GDM1 (cell line): ENCODE measurements around the gene CLASRP.
"Not testable (repeated sequence)": the region's sequence is repeated elsewhere in the genome, so short reads cannot be mapped to it uniquely, and the experiment has no call there.

Experiments
- DNase-seq: peaks from one replicate; lab custom pipeline; 2025; lab: John Stamatoyannopoulos, UW

CLASRP gene

DNA sequence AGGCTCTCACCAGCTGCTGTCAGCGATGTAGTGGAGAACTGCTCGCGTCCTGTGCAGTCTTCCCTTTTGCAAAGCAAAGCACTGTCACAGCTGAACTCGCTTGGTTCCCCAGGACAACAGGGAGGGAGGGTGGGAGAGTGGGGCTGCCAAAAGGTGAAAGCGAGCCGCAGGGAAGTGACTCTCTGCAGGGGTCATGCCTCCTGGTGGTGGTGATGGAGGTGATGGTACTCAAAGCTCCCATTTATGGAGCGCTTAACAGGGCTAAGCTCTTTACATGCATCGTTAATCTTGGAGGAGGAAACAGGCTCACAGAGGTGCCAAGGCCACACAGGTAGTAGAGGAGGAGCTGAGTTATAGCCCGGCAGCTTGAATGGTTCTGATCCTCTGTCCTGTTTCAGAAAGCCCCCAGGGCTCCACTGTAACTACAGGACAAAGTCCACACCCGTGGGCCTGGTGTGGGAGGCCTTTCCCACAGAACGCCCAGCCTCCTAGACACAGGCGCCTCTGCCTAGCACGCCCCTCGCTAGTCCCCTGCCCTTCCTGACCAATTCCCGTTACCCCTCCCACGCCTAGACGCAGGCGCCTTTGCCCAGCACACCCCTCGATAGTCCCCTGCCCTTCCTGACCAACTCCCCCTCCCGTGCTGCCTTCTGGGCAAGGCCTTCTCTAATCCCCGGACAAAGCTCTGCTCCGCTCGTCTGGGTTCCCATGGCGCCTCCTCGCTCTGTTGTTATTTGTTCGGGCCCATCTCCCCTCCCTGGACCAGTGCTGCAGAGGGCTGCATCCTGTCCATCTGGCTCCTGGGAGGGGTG, 64.9 kb downstream of the CLASRP start:
- DNase-seq = no peak

- no peak for DNase-seq
These were observed 66.0 kb downstream of the CLASRP start for GRCh38 chr19:45104658-45105349.

DNA sequence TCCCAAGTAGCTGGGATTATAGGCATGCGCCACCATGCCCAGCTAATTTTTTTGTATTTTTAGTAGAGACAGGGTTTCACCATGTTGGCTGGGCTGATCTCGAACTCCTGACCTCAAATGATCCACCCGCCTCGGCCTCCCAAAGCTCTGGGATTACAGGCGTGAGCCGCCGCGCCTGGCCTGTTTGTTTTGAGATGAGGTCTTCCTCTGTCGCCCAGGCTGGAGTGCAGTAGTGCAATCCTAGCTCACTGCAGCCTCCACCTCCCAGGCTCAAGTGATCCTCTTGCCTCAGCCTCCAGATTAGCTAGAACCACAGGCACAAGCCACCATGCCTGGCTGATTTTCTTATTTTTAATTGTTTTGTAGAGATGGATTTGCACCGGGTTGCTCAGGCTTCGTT, 67.5 kb downstream of the CLASRP start:
- DNase-seq = not testable (repeated sequence)

- no peak for DNase-seq
These were observed 68.8 kb downstream of the CLASRP start for GRCh38 chr19:45107621-45108150.

DNA sequence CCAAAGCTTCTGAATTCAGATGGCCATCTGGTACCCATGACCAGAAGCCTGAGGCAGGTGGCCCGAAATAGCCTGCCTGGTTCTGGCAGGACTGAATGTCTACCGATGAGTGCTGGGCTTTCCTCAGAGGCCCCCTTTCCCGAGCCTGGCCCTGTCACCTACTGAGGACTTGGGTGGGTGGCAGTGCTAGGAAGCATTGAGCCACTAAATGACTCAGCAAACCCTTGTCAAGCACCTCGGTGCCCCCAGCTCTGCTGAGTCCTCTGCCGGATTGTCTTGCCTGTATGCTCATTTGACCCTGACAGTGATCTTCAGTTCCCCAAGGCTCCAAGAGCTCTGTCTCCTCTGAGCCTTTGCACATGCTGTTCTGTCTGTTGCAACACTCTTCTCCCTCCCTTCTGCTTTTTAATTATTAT, 72.0 kb downstream of the CLASRP start:
- DNase-seq = no peak

DNA sequence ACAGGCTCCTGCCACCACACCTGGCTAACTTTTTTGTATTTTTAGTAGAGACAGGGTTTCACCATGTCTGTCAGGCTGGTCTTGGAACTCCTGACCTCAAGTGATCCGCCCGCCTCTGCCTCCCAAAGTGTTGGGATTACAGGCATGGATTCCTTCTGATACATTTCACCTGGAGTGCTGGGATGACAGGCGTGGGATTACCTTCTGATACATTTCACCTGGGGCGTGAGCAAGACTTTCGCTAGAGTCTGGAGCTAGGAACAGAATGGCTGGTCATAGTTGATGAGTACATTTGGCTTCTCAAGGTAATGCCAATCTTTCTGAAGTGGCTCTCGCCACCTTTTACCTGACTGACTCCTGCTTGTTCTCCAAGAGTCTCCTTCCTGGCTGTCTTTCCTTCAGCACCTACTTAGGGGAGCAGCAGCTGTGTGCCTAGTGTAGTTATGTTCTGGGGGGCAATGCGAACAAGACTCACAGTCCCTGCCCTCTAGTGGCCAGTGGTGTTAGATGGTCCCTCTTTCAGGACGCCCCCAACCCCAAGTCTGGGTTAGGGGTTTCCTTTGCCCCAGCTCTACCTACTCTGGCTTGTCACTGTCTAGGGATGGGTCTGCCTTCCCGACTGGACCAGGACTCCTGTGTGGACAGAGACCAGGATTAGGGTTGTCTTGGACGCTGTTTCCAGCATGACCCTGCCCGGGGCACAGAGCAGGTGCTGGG, 73.4 kb downstream of the CLASRP start:
- no peak for DNase-seq

GRCh38 chr19:45113628-45114027, 74.8 kb downstream of the CLASRP start:
- DNase-seq = no peak

GRCh38 chr19:45114116-45114515, 75.3 kb downstream of the CLASRP start:
- no peak for DNase-seq

DNA sequence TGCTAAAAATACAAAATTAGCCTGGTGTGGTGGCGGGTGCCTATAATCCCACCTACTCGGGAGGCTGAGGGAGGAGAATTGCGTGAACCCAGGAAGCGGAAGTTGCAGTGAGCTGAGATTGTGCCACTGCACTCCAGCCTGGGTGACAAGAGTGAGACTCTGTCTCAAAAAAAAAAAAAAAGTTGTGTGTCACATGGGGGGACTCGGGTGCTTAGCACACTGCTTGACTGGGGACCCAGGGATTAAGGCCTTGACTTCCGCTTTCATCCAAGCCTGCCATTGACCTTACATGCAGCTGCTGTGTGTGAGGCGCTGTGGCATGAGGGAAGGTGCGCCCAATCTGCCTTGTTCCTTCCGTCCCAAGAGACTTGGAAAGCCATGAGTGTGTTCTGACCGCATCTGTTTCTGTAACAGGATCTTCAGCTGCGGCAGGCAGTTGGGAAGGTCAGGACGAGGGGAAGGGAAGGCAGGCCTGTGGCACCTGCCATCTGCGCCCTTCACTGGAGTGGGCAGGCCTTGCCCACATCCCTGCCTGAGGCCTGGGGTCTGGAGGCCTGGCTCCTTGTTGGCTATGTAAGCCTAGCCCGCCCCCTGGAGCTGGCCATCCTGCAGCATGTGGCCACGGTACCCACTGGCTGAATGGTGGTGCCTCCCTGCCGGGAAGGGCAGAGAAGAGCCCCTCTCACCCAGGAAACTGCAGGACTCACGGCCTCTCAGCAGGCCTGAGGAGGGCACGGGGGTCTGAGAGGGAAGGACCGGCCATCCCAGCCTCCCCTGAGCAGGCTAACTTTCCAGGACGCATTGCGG, 77.2 kb downstream of the CLASRP start:
- DNase-seq = no peak

DNA sequence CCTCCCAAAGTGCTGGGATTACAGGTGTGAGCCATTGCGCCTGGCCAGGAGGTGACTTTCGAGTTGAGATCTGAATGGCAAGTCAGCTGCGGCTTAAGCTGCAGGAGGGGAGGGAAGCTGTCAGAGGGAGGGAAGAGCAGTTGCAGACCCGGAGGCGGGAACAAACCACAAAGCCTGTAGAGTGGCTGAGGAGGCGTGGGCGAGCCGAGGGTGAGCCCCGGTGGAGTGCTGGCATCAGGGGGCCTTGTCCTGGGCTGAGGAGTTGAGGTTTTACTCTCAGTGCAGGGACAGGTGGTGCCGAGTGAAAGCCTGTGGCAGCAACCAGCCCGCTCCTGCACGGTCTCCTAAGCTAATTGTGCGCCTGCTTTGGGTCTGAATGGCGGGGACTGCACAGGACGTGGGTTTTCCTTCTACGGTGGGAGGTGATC, 78.3 kb downstream of the CLASRP start:
- DNase-seq = peak; percentile 74

DNA sequence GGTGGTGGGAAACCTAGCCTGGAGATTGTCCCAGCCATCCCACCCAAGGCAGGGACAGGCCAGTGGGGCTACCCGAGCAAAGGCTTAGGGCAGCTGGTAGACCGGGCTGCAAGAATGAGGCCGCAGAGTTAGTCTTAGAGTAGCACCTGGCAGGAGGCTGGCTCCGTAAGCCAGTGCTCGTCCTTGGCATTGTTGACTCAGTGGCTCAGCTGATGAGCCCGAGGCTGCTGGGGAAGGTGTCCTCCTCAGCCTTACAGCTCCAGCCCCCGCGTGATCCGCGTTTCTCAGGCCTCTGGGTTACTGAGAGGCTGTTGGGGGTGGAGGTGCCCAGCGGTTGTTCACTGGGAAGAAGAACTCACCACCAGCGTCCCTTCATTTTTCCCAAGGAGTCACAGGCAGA, 78.8 kb downstream of the CLASRP start:
- DNase-seq = no peak

- DNase-seq = no peak
These were observed 79.3 kb downstream of the CLASRP start for GRCh38 chr19:45118106-45118505.

DNA sequence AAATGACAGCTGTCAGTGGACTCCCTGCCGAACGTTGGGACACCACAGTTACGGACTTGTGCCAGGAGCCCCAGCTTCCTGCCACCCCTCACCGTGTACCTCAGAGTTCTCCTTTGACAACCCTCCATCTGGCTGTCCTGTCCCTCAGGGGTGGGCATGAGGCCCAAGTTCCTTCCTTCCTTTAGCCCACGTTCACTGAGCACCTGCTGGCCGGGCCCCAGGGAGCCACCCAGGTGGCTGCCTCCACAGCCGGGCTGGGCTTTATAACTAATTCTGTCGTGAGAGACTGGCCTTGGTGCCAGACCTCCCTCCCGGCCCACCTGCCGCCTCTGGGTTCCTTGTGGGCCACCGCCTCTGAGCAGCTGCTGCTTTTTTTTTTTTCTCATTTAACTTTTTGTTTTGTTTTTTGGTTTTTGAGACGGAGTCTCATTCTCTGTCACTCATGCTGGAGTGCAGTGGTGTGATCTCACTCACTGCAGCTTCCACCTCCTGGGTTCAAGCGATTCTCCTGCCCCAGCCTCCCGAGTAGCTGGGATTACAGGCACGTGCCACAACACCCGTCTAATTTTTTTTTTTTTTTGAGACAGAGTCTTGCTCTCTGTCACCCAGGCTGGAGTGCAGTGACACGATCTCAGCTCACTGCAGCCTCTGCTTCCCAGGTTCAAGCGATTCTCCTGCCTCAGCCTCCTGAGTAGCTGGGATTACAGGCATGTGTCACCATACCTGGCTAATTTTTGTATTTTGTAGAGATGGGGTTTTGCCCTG, 79.9 kb downstream of the CLASRP start:
- DNase-seq = not testable (repeated sequence)

DNA sequence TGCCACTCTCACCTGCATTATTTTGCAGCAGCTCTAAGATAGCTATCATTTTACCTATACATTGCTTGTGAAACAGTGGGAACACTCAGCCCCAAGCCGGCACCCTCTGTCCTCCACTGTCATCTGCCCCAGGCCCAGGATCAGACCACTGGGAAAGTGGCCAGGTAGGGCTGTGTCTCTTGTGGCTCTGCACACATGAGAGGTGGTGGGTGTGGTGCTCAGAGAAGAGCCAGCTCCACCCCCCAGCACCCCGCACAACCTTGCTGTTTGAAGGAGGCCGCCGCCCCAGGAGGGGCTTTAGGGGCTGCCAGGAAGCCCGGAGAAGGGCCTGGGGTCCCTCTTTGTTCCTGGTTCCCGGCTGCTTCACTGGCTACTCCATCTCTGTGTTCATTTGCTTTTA, 80.7 kb downstream of the CLASRP start:
- no peak for DNase-seq
